ENCODE results near the gene CABP7.

CABP7 gene

DNA sequence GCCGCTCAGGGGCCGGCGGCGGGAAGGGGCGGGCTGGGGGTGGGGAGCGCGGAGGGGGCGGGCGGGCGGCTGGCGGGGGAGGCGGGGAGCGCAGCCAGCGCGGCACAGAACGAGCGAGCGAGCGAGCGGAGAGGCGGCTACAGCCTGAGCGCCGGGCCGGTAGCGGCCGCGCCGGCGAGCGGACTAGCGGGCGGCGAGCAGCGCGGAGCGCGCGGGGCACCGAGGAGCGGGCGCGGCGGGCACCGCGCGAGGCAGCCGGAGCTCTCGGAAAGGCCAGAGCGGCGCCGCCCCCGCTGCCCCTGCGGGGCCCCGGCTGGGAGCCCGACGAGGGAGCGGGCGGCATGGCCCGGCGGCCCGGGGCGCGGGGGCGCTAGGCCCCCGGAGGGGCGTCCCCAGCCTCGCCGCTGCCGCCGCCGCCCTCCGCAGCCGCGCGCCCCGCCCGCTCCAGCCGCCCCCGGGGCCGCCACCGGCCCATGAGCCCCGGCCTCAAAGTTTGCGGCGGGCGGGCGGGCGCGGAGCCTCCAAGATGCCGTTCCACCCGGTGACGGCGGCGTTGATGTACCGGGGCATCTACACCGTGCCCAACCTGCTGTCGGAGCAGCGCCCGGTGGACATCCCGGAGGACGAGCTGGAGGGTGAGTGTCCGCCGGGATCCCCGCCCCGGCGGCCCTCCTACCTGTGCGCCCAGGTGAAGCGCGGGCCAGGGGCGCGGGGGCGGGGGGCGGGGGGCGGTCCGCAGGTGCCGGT lies at the start of gene CABP7:
Gene CABP7, plus strand, starts transcription at position 105 of the 747 bp plus-strand sequence. Its CDS starts 422 bp downstream, at position 527.
- DNase-seq: no peak

GRCh38 chr22:29670626-29671025 lies 49.2 kb upstream of the CABP7 start:
- DNase-seq: no peak

- DNase-seq: no peak
Measured at GRCh38 chr22:29673361-29674066, 46.3 kb upstream of the CABP7 start.

DNA sequence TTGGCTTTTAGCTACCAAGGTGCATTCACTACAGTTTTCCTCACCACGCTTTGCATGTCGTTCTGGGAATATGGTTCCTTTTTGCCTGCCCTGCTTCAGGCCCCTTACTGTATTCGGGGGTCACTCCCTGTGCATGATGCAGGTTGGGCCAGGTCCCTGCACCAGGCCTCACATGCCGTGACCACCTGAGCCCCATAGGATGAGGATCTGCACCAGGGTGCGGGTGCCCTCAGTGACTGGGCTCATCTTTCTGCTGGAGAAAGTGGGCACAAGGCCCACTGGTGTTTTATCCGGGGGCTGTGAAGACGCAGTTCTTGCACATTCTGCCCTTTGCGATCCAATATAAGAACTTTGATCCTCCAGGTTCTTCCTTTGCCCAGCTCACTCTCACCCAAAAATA lies 45.7 kb upstream of the CABP7 start:
- no peak for DNase-seq

- no peak for DNase-seq
Measured at GRCh38 chr22:29679316-29679715, 40.5 kb upstream of the CABP7 start.

DNA sequence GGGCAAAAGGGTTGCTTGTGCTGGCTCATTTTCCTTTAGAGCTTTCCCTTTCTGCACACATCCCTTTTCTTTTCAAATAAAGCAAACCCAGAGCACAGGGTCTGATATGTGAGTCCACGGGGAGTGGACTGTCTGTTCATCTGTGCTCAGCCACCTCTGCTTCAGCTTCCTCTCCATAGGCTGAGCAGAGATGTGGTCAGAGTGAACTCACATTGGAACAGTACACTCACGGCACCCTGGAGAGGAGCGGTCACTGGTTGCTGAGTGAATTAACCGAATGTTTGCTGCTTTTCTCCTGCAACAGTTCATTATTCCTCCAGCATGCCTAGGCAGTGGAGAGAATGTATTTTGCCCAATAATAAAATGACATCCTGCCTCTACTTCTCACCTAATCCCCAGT lies 36.3 kb upstream of the CABP7 start:
- no peak for DNase-seq

GRCh38 chr22:29684244-29684643 lies 35.6 kb upstream of the CABP7 start:
- DNase-seq: no peak

GRCh38 chr22:29689206-29689879 lies 30.5 kb upstream of the CABP7 start:
- DNase-seq: no peak

- DNase-seq: peak; percentile 20
Measured at GRCh38 chr22:29689880-29690213, 30.0 kb upstream of the CABP7 start.

DNA sequence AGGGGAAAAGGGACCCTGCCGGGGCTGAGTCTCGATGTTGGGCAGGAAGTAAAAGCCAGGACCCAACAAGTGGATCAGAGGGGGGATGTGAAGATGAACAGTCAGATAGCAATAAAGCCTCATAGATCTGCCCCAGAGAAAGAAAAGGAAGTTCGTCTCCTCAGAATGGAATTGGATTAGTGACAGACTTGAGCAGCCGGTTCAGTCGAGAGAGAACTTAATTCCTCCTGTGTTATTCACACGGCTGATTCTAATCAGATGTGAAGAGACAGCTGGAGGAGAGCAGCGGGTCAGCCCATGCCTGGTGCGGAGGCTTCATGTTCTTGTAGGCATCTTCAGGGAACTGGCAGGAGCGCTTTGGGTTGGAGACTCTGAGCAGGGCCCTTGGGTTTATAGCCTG lies 29.3 kb upstream of the CABP7 start:
- DNase-seq: no peak

GRCh38 chr22:29691636-29692326 lies 28.0 kb upstream of the CABP7 start:
- DNase-seq: no peak

DNA sequence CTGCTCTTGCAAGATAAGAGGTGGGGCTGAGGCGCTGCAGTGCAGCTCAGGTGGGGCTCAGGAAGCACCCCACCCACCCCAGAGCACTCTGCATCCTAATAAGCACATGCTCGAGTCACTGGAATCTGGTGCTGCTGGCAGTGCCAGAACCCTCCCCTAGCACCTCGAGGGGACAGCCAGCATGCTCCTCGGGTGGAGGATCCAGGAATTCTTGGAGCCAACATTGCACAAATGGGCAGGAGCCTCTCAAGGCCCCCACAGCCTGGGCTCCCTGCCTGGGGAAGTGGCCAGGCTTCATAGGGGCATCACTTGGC lies 27.5 kb upstream of the CABP7 start:
- DNase-seq: no peak

DNA sequence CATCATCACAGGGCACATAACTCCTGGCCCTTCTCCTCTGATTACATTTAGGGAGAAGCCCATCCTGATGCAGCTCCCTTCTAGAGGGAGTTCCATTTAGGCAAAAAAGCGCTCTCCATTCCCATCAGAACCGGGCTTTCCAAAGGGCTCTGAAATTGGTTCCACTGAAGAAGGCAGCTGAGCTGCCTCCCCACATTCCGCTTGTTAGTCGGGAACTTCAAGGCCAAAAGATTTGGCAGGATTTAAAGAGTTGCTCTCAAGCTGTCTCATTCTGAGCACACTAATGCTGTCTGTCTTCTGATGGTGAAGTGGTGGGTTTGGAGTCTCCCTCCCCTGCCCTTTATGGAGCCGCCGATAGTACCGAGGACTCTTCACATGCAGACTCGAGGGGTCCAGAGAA lies 26.6 kb upstream of the CABP7 start:
- no peak for DNase-seq

GRCh38 chr22:29693671-29694070 lies 26.1 kb upstream of the CABP7 start:
- DNase-seq: no peak

DNA sequence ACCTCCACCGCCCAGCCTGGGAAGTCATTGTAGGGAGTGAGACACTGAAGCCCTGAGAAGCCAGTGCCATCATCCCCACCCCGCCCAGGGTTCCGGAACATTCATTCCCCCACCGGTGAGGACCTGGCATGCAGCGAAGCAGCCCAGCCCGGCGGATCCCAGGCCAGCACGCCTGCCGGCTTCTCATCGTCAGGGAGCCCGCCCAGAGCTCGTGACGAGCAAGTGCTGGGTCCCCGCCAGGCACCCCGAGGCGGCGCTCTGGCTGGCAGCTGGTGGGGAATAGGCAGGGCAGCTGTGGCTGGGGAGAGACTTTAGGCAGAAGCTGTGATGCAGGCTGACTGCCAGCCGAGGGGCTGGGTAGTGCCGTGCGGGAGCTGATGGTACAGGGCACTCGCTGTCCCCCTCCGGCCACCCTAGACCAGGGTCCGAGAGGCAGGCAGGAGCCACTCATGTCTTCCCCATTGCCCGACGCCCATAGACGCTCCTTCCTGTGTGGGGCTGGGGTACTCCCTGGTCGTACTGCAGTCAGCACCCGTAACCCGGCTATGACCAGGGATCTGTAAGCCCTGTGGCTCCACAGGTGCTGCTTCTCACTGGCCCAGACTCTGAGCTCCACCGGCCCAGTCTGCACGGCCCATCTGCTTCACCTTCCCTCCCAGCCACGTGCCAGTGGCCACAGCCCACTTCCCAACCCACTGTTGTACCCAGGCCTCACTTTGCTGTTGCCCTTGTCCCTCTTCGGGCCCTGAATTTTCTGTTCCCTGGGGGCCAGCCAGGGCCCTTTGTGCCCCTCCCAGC lies 24.5 kb upstream of the CABP7 start:
- DNase-seq: peak; percentile 60

DNA sequence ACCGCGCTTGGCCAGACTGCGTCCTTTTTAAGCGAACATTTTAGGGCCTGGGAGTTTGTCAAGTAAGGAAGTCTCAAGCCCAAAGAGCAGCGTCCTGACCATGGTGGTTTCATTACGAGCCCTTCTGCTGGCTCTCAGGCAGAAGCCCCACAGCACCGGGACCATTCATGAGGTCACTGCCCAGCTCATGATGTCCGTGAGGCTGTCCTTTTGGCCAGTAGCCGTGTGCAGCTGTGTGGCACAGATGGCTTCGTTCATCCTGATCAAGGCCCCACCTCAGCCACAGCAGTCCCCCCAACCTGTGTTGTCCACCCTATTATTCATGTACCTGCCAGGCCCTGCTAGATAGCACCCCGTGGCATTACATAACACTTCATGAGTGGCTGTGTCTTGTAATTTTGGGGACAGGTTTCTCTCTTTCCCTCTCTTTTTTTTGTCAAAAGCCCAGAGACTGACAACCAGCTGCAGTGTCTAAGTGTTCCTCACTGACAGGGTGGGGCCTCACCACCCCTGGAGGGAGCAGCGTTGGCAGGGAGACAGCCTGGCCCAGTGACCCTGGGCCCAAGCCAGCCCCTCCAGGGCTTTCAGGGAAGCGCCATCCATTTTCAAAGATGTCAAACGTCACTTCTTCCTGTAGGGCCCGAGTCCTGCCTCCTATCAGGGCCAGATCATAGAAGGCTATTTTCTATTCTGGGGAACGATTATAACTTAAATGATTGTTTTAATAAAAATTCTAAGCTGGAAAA lies 21.8 kb upstream of the CABP7 start:
- DNase-seq: no peak

DNA sequence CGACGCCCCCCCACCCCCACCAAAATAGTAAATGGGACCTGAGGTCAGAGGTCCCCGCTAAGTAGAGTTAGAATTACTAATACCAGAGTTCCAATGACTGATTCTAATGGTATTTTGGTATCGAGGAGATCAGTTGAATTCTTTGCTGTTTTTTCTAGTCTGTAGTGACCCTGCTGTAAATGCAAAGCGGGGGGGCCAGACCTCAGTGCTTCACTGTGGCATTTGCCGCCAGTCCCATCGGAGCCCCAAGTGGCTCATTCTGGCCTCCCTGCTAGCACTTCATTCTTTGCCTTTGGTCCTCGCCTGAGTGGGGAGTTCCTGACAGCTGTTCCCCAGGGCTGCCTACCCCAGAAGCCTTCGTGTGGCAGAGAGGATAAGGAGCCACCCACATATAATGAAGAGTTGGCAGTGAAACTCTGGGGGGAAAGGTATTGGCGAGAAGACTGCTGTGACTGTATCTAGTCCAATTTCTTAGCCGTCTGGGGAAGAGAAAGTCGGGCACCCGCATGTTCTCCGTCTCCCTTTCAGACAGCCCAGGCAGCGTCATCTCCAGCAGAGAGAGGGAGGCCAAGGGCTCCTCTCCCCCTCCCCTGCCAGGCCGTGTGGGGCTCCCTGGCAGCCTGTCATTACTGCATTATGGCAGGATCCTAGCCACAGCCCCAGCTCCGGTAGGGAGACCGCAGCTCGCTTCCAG lies 19.4 kb upstream of the CABP7 start:
- DNase-seq: no peak

DNA sequence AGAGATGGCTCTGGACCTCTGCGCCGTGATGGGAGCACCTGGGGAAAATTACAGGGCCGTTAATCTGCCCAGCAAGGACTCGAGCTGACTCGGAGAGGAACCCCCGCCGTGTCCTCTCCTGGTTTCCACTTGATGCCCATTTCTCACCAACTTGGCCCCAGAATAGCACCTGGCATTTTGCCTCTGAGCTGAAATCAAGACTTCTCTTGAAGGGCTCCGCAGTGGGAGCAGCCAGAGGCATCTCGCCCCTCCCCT lies 19.0 kb upstream of the CABP7 start:
- no peak for DNase-seq

GRCh38 chr22:29701155-29701999 lies 18.4 kb upstream of the CABP7 start:
- no peak for DNase-seq

DNA sequence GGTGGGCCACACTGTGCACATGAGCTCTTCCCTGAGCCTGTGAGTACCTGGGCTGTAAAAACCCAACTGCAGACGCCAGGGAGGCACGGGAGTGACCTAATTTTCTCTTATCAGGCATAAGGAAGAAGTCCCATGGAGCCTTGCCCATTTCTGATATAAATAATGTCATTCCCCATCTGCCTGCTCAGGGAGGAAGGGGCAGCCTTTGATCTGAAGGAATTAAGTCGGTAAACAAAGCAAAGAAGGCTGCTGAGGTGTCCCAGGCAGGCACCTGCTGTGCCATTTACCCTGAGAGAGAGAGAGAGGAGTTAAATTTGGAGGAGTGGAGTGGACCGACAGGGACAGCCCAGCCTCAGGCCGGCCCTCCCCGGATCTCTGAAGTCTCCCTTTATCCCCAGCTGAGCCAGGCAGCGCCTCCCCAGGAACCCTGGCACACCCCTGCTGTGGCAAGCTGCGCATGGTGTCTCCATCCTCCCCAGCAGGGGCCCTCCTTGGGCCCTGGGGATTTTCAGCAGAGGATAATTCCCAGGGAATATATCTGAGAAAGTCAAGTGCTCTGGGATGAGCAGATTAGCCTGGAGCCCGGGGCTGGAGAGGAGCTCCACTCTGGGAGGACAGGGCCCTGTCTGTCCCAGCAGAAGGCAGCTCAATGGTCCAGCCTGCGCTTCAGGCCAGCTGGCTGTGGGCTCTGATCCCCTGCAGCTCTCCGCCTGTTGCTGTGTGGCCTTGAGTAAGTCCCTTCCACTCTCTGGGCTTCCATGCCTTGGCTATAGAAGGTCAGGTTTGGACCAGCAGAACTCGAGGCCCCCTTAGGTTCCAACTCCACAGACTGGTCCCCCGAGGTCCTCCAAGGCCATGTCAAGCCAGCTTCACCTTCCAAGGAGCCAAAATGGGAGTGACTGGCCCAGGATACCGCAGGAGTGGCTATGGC lies 17.5 kb upstream of the CABP7 start:
- peak; percentile 68 for DNase-seq
